Parathyroid adenoma (tissue), 2 donors: ENCODE results near the gene CTNND2.

Source experiments
- H2AFZ ChIP-seq: fragments of 300-600 bp; sonication (generic); one replicate; pipeline ENCODE4 v1.7.0; 2017; ENCODE audit warnings: antibody characterized with exemption, mild to moderate bottlenecking
- H3K27ac ChIP-seq: fragments of 300-600 bp; sonication (generic); one replicate; pipeline ENCODE4 v1.7.0; 2017
- H3K27me3 ChIP-seq: fragments of 300-600 bp; sonication (generic); one replicate; pipeline ENCODE4 v1.7.0; 2017; ENCODE audit warnings: low read length; ENCODE audit not compliant: control insufficient read depth, insufficient read depth
- H3K36me3 ChIP-seq: fragments of 300-600 bp; sonication (generic); one replicate; pipeline ENCODE4 v1.7.0; 2017; ENCODE audit warnings: low read length; ENCODE audit not compliant: control insufficient read depth, insufficient read depth
- H3K4me1 ChIP-seq: fragments of 300-600 bp; sonication (generic); one replicate; pipeline ENCODE4 v1.7.0; 2017; ENCODE audit warnings: control low read depth
- H3K4me2 ChIP-seq: fragments of 300-600 bp; sonication (generic); one replicate; pipeline ENCODE4 v1.7.0; 2017; ENCODE audit warnings: low read length
- H3K4me3 ChIP-seq: fragments of 300-600 bp; sonication (generic); one replicate; pipeline ENCODE4 v1.7.0; 2017; ENCODE audit warnings: low read depth, low read length
- H3K79me2 ChIP-seq: fragments of 300-600 bp; sonication (generic); one replicate; pipeline ENCODE4 v1.7.0; 2017; ENCODE audit warnings: control low read depth
- H3K9ac ChIP-seq: fragments of 300-600 bp; sonication (generic); one replicate; pipeline ENCODE4 v1.7.0; 2017; ENCODE audit warnings: mild to moderate bottlenecking
- H3K9me3 ChIP-seq: fragments of 300-600 bp; sonication (generic); one replicate; pipeline ENCODE4 v1.7.0; 2017; ENCODE audit warnings: low read length; ENCODE audit not compliant: control insufficient read depth
- TF ChIP-seq, protein P1 (sequence below): fragments of 300-600 bp; sonication (generic); IDR thresholded peaks from one replicate; pipeline ENCODE4 v1.7.0; 2017; ENCODE audit warnings: antibody characterized with exemption, mild to moderate bottlenecking
- donor health status: primary hyperparathyroidism.

Gene CTNND2

DNA sequence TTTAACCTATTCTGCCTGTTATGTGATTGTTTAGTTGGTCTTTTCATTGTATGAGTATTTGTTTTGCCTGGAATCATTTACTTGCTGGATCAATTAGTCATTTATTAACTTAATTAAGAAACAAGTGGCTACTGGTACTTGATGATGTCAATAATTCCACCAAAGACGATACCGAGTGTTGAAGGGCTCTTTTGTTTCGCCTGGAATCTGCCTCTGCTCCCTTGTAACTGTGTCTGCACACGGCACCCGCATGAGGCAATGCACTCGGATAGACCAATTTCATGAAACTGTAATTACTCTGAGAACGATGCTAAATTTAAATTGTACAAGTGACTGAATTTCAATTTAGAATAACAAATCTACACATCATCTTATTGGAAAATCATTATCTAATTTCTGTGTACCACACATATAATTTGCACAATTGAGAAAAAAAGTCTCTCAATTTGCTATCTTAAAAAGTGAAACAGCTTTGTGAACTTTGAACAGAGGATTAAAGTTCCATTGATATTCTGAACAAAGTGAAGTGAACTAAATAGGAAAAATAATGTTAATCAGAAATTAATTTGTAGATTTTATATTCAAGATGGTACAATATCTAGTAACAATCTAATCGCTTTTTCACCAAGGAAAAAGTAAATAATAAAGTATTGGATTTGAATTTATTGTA is 143.2 kb downstream of the CTNND2 start:
- H2AFZ ChIP-seq, result no peak overlapping the region
- no peak overlapping the region for H3K4me3 ChIP-seq
- H3K27ac ChIP-seq, result no peak overlapping the region
- H3K27me3 ChIP-seq, result no peaks in the 10 kb centered on the region
- H3K79me2 ChIP-seq, result no peaks in the 10 kb centered on the region
- H3K9ac ChIP-seq, result no peak overlapping the region
- no peak overlapping the region for H3K4me2 ChIP-seq
- H3K9me3 ChIP-seq, result no peaks in the 10 kb centered on the region
- H3K4me1 ChIP-seq, result no peaks in the 10 kb centered on the region
- TF ChIP-seq, protein P1, sequence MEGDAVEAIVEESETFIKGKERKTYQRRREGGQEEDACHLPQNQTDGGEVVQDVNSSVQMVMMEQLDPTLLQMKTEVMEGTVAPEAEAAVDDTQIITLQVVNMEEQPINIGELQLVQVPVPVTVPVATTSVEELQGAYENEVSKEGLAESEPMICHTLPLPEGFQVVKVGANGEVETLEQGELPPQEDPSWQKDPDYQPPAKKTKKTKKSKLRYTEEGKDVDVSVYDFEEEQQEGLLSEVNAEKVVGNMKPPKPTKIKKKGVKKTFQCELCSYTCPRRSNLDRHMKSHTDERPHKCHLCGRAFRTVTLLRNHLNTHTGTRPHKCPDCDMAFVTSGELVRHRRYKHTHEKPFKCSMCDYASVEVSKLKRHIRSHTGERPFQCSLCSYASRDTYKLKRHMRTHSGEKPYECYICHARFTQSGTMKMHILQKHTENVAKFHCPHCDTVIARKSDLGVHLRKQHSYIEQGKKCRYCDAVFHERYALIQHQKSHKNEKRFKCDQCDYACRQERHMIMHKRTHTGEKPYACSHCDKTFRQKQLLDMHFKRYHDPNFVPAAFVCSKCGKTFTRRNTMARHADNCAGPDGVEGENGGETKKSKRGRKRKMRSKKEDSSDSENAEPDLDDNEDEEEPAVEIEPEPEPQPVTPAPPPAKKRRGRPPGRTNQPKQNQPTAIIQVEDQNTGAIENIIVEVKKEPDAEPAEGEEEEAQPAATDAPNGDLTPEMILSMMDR, result no peak
- H3K36me3 ChIP-seq, result no peaks in the 10 kb centered on the region

DNA sequence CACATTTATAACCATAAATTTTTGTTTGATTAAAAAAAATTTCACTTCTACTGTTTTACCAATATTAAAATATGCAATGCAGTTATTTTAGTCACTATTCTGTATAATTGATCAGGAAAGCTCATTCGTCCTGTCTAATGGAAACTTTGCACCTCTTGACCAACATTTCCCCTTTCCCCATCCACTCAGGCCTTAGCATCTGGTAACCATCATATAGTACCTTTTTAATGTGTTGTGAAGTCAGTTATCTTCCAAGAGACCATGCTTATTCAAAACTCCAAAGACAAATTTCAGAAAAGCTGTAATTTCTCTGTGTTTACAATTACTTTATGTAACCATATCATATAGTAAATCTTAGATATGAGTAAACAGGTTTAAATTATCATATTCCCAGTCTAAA is 145.9 kb downstream of the CTNND2 start:
- H3K9me3 ChIP-seq, result no peaks in the 10 kb centered on the region
- H2AFZ ChIP-seq, result no peak overlapping the region
- no peaks in the 10 kb centered on the region for H3K27me3 ChIP-seq
- H3K79me2 ChIP-seq, result no peaks in the 10 kb centered on the region
- no peak overlapping the region for H3K4me2 ChIP-seq
- H3K9ac ChIP-seq, result no peak overlapping the region
- H3K4me1 ChIP-seq, result no peaks in the 10 kb centered on the region
- no peak overlapping the region for H3K4me3 ChIP-seq
- H3K36me3 ChIP-seq, result no peaks in the 10 kb centered on the region
- TF ChIP-seq, protein P1, result no peak
- no peak overlapping the region for H3K27ac ChIP-seq

DNA sequence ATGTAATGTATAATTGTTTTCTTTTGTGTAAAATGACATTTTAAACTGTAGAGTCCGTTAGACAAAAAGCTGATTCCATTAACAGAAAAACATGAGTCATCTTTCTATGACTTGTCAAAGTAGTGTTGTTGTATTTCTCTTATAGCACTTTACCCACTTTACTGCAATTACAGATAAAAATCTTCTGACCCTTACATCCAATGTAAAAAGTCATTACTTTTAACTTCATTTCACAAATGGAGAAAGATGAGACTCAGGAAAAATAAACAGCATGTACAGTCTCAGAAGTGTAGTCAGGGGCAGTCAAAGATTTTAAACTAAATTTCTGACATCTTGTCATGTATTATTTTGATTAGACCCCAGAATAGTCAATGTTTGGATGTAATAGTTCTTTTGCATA is 146.6 kb downstream of the CTNND2 start:
- Histone ChIP-seq H3K4me3 (no peak overlapping the region), H3K9ac (no peak overlapping the region), H3K79me2 (no peaks in the 10 kb centered on the region), H3K27ac (no peak overlapping the region), H2AFZ (no peak overlapping the region), H3K4me2 (no peak overlapping the region), H3K4me1 (no peaks in the 10 kb centered on the region), H3K27me3 (no peaks in the 10 kb centered on the region), H3K9me3 (no peaks in the 10 kb centered on the region), H3K36me3 (no peaks in the 10 kb centered on the region)
- TF ChIP-seq, protein P1, result no peak

DNA sequence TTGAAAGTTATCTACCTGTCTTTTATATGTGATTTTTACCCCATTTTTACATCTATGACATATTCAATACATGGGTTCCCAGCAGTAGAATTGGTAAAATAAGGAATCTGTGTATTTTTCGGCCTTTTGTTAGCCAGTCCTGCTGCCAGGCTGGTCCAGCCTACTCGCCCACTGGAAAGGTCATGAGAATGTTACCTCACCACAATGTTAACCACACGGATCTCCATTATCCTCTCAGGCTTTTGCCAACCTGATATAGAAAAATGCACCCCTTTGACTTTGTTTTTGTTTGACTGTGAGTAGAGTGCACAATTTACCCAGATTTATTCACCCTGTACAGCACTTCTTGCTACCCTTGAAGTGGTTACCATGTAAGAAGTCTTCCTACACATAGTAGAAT is 167.2 kb downstream of the CTNND2 start:
- no peaks in the 10 kb centered on the region for H3K9me3 ChIP-seq
- TF ChIP-seq, protein P1, result no peak

DNA sequence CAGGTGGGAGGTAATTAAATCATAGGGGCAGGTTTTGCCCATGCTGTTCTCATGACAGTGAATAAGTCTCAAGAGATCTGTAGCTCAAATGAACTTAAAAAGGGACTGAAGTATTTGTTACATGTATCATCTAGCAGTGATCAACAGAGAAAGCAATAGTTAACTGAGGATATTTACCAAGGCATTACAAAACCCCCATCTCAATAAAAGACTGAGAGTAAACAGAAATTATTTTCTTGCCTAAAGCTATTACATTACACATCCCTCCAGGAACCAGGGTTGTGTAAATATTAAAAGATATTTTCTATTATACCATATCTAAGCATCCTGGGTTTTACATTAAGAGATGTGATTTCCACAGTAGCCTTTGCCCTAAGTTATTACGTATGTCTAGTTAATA is 169.9 kb downstream of the CTNND2 start:
- Histone ChIP-seq H3K4me2 (no peak overlapping the region), H3K79me2 (no peaks in the 10 kb centered on the region), H3K27ac (no peak overlapping the region), H2AFZ (no peak overlapping the region), H3K36me3 (no peaks in the 10 kb centered on the region), H3K4me3 (no peak overlapping the region), H3K27me3 (no peaks in the 10 kb centered on the region), H3K4me1 (no peaks in the 10 kb centered on the region), H3K9me3 (no peaks in the 10 kb centered on the region), H3K9ac (no peak overlapping the region)
- TF ChIP-seq, protein P1, result no peak

More for the DNA sequence above, 167.2 kb downstream of the CTNND2 start:
- no peak overlapping the region for H3K4me3 ChIP-seq
- no peaks in the 10 kb centered on the region for H3K79me2 ChIP-seq
- H3K36me3 ChIP-seq, result no peaks in the 10 kb centered on the region
- H3K27ac ChIP-seq, result no peak overlapping the region
- no peak overlapping the region for H3K4me2 ChIP-seq
- no peaks in the 10 kb centered on the region for H3K4me1 ChIP-seq
- H3K9ac ChIP-seq, result no peak overlapping the region
- H2AFZ ChIP-seq, result no peak overlapping the region
- no peaks in the 10 kb centered on the region for H3K27me3 ChIP-seq
